ENCODE results near the gene KRTAP4-4. TPM values are rescaled to one million over a fixed set of nuclear protein-coding genes. Genes with fewer than 3 reads are reported as not detected.
"Not testable (repeated sequence)": the region's sequence is repeated elsewhere in the genome, so short reads cannot be mapped to it uniquely, and the experiment has no call there.

Gene KRTAP4-4
- total RNA-seq, 2 experiments from 2014 or later = not detected

- POLR2A ChIA-PET = no interaction called here
- no peak overlapping the region for H3K27ac Mint-ChIP-seq
- peaks cover 3% of the 10 kb centered on the region for H3K4me1 Mint-ChIP-seq
- CTCF ChIA-PET = interaction anchor here (0.7 to 1.0 kb wide), 2 partner anchors 8 to 22 kb away, joined by 3 read pairs; no protein-coding TSS in a partner anchor
- H3K36me3 Mint-ChIP-seq (ENCODE audit: low read depth) = no peaks in the 10 kb centered on the region
- H3K27me3 Mint-ChIP-seq = no peaks in the 10 kb centered on the region
- no peak for ATAC-seq
- no peaks in the 10 kb centered on the region for H3K9me3 Mint-ChIP-seq (ENCODE audit: low read depth)
- DNase-seq = no peak
- intact Hi-C loops (cut with DNase I, micrococcal nuclease) = no loop called here
- H3K4me3 Mint-ChIP-seq = no peak overlapping the region
These were observed 16.3 kb upstream of the KRTAP4-4 start for GRCh38 chr17:41176744-41177387.

DNA sequence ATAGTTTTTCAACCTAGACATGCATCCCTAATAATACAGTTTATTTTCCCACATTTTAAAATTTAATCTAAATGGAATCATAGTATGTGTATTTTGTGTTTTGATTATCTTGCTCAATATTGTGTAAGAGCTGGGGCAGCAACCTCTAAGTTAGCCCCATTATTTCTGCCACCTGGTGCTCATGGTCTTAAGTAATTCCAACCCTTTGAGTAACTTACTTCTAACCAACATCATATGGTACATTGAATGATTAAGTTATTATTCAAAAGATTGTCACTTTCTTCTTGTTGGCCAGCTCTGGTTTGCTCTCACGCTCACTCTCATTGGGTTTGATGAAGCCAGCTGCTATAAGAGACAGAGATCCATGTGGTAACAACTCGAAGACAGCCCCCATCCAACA is 11.3 kb upstream of the KRTAP4-4 start:
- H3K27me3 Mint-ChIP-seq = no peaks in the 10 kb centered on the region
- DNase-seq (no peak), ATAC-seq (no peak)
- H3K27ac Mint-ChIP-seq = no peak overlapping the region
- no peaks in the 10 kb centered on the region for H3K9me3 Mint-ChIP-seq (ENCODE audit: low read depth)
- H3K4me1 Mint-ChIP-seq = peaks cover 3% of the 10 kb centered on the region
- no peaks in the 10 kb centered on the region for H3K36me3 Mint-ChIP-seq (ENCODE audit: low read depth)
- POLR2A ChIA-PET = no interaction called here
- no peak overlapping the region for H3K4me3 Mint-ChIP-seq
- intact Hi-C loops (cut with DNase I, micrococcal nuclease) = no loop called here
- CTCF ChIA-PET = no interaction called here

DNA sequence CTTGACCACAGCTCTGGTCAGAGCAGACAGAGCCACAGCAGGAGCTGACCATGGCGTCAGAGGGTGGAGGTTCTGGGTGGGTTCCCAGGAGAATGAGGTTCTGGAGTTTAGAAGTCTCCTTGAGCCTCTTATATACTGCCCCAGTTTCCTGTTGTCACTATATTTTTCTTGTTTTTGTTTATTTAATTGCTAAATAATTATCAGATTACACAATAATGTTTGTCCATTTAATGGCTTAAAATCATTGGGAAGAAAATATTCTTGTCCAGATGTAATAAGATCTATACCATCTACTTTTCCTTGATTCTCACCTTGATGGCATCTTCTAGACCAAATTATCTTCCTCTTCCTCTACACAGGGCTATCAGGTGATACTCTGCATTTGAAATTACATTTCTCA is 7.6 kb upstream of the KRTAP4-4 start, which contains the start of gene KRTAP4-3:
Gene KRTAP4-3 (minus strand): TSS at position 101 of the 400 bp plus-strand sequence. CDS start 49 bp downstream, at position 52.
- Mint-ChIP-seq H3K4me1 (no peaks in the 10 kb centered on the region), H3K27me3 (peaks cover 2% of the 10 kb centered on the region), H3K27ac (no peak within 1 kb of the TSS), H3K4me3 (no peak within 1 kb of the TSS), H3K36me3 (ENCODE audit: low read depth) (no peaks in the 10 kb centered on the region), H3K9me3 (ENCODE audit: low read depth) (no peaks in the 10 kb centered on the region)
- ATAC-seq = no peak
- CTCF ChIA-PET = no interaction called here
- no peak for DNase-seq
- intact Hi-C loops (cut with DNase I, micrococcal nuclease) = no loop called here
- POLR2A ChIA-PET = no interaction called here

- no peak overlapping the region for H3K4me3 Mint-ChIP-seq
- peaks cover 2% of the 10 kb centered on the region for H3K27me3 Mint-ChIP-seq
- H3K9me3 Mint-ChIP-seq (ENCODE audit: low read depth) = no peaks in the 10 kb centered on the region
- ChIA-PET POLR2A (no interaction called here), CTCF (no interaction called here)
- DNase-seq (no peak), ATAC-seq (no peak)
- no peak overlapping the region for H3K27ac Mint-ChIP-seq
- no peaks in the 10 kb centered on the region for H3K4me1 Mint-ChIP-seq
- intact Hi-C loops (cut with DNase I, micrococcal nuclease) = no loop called here
- no peaks in the 10 kb centered on the region for H3K36me3 Mint-ChIP-seq (ENCODE audit: low read depth)
These were observed 7.0 kb upstream of the KRTAP4-4 start for GRCh38 chr17:41167561-41167960.

- H3K27me3 Mint-ChIP-seq = peaks cover 2% of the 10 kb centered on the region
- H3K27ac Mint-ChIP-seq = no peak overlapping the region
- DNase-seq (no peak), ATAC-seq (no peak)
- no peaks in the 10 kb centered on the region for H3K9me3 Mint-ChIP-seq (ENCODE audit: low read depth)
- no peaks in the 10 kb centered on the region for H3K4me1 Mint-ChIP-seq
- no peaks in the 10 kb centered on the region for H3K36me3 Mint-ChIP-seq (ENCODE audit: low read depth)
- intact Hi-C loops (cut with DNase I, micrococcal nuclease) = no loop called here
- ChIA-PET POLR2A (no interaction called here), CTCF (no interaction called here)
- H3K4me3 Mint-ChIP-seq = no peak overlapping the region
These were observed 3.3 kb upstream of the KRTAP4-4 start for GRCh38 chr17:41163828-41164227.

DNA sequence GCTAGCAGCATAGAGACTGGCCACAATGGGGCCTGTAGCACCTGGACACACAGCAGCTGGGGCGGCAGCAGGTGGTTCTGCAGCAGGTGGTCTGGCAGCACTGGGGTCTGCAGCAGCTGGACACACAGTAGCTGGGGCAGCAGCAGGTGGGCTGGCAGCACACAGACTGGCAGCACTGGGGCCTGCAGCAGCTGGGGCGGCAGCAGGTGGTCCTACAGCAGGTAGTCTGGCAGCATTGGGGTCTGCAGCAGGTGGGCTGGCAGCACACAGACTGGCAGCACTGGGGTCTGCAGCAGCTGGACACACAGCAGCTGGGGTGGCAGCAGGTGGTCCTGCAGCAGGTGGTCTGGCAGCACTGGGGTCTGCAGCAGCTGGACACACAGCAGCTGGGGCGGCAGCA is 358 bp downstream of the KRTAP4-4 start:
- H3K4me3 Mint-ChIP-seq; H3K27me3 Mint-ChIP-seq; H3K36me3 Mint-ChIP-seq (ENCODE audit: low read depth); H3K4me1 Mint-ChIP-seq; CTCF ChIA-PET; DNase-seq; H3K9me3 Mint-ChIP-seq (ENCODE audit: low read depth); ATAC-seq; intact Hi-C loops (cut with DNase I, micrococcal nuclease); H3K27ac Mint-ChIP-seq: not testable (repeated sequence)
- POLR2A ChIA-PET = interaction anchor here (0.5 kb wide), 1 partner anchor 1340 kb away, joined by 6 read pairs; no protein-coding TSS in a partner anchor

DNA sequence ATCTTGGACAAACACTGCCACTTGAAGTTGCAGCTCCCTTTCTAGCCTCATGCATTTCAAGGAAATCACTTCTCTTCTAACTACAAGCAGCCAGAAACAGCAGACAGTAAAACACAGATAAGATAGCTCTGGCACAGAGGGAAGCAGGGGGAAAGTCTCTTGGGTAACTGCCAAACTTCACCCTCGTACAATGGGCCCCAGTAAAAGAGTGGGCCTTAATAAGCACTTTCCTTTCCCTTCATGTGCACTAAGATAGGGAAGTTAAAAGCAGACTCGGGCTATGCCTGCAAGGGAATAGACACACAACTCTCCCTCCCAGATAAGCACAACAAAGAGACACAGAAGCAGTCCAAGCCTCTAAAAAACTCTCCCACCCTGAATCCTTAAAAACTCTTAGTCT is 6.7 kb downstream of the KRTAP4-4 start:
- no peak for ATAC-seq
- no peak for DNase-seq
- no peaks in the 10 kb centered on the region for H3K9me3 Mint-ChIP-seq (ENCODE audit: low read depth)
- intact Hi-C loops (cut with DNase I, micrococcal nuclease) = no loop called here
- no peak overlapping the region for H3K27ac Mint-ChIP-seq
- no peaks in the 10 kb centered on the region for H3K4me1 Mint-ChIP-seq
- H3K27me3 Mint-ChIP-seq = peaks cover 4% of the 10 kb centered on the region
- no peaks in the 10 kb centered on the region for H3K36me3 Mint-ChIP-seq (ENCODE audit: low read depth)
- H3K4me3 Mint-ChIP-seq = no peak overlapping the region
- ChIA-PET CTCF (no interaction called here), POLR2A (no interaction called here)

DNA sequence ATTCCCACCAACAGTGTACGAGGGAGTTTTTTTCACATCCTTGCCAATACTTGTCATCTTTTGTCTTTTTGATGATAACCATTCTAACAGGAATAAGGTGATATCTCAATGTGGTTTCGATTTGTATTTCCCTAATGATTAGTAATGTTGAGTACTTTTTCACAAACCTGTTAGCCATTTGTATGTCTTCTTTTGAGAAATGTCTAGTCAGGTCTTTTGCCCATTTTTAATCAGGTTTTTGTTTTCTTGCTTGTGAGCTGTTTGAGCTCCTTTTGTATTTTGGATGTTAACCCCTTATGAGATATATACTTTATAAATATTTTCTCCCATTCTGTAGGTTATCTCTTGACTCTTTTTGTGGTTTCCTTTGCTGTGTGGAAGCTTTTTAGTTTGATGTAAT is 9.0 kb downstream of the KRTAP4-4 start:
- ChIA-PET CTCF (interaction anchor here (1.7 kb wide), 1 partner anchor 18 kb away, joined by 8 read pairs; no protein-coding TSS in a partner anchor), POLR2A (no interaction called here)
- H3K27me3 Mint-ChIP-seq = peaks cover 3% of the 10 kb centered on the region
- DNase-seq (no peak), ATAC-seq (no peak)
- H3K36me3 Mint-ChIP-seq (ENCODE audit: low read depth) = no peaks in the 10 kb centered on the region
- H3K4me3 Mint-ChIP-seq = no peak overlapping the region
- no peak overlapping the region for H3K27ac Mint-ChIP-seq
- no peaks in the 10 kb centered on the region for H3K9me3 Mint-ChIP-seq (ENCODE audit: low read depth)
- no peaks in the 10 kb centered on the region for H3K4me1 Mint-ChIP-seq
- intact Hi-C loops (cut with DNase I, micrococcal nuclease) = no loop called here

DNA sequence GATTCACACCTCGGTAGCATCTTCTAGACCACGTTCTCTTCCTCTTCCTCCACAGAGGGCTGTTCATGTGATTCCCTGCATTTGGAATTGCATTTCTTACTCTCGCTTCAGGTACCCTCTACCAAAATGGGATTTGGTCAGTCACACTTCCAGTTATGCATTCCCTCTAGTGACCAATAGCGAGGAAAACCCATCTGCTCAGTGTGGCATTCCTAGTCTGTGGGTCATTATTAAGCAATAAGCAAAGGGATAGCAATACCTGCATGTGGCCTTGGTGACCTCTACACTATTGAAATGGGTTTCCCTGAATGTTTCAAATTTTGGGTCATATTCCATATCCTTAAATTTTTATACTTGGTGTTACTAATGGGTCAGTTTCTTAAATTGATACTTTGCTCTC is 10.5 kb downstream of the KRTAP4-4 start:
- no peak overlapping the region for H3K4me3 Mint-ChIP-seq
- no peak for ATAC-seq
- CTCF ChIA-PET = interaction anchor here (0.7 kb wide), 1 partner anchor 134 kb away, joined by 3 read pairs; no protein-coding TSS in a partner anchor
- no peak overlapping the region for H3K27ac Mint-ChIP-seq
- POLR2A ChIA-PET = no interaction called here
- intact Hi-C loops (cut with DNase I, micrococcal nuclease) = no loop called here
- peaks cover 3% of the 10 kb centered on the region for H3K27me3 Mint-ChIP-seq
- H3K9me3 Mint-ChIP-seq (ENCODE audit: low read depth) = no peaks in the 10 kb centered on the region
- H3K36me3 Mint-ChIP-seq (ENCODE audit: low read depth) = no peaks in the 10 kb centered on the region
- no peaks in the 10 kb centered on the region for H3K4me1 Mint-ChIP-seq
- no peak for DNase-seq

DNA sequence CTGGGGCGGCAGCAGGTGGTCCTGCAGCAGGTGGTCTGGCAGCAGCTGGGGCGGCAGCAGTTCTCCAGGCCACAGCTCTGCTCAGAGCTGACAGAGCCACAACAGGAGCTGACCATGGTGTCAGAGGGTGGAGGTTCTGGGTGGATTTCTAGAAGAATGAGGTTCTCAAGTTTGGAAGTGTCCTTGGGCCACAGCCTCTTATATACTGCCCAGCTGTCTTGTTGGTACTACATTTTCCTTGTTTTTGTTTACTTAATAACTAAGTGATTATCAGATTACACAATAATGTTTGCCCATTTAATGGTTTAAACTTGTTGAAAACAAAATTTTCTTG is 10.9 kb downstream of the KRTAP4-4 start, which contains the start of gene KRTAP4-5:
Gene KRTAP4-5 (minus strand): TSS at position 174 of the 334 bp plus-strand sequence. CDS start 58 bp downstream, at position 116.
- ChIA-PET CTCF (interaction anchor here (0.7 kb wide), 1 partner anchor 134 kb away, joined by 3 read pairs; no protein-coding TSS in a partner anchor), POLR2A (no interaction called here)
- intact Hi-C loops (cut with DNase I, micrococcal nuclease) = no loop called here
- DNase-seq = no peak
- Mint-ChIP-seq H3K9me3 (ENCODE audit: low read depth) (no peaks in the 10 kb centered on the region), H3K4me3 (no peak within 1 kb of the TSS), H3K36me3 (ENCODE audit: low read depth) (no peaks in the 10 kb centered on the region), H3K4me1 (no peaks in the 10 kb centered on the region), H3K27ac (no peak within 1 kb of the TSS), H3K27me3 (peaks cover 3% of the 10 kb centered on the region)
- no peak for ATAC-seq

DNA sequence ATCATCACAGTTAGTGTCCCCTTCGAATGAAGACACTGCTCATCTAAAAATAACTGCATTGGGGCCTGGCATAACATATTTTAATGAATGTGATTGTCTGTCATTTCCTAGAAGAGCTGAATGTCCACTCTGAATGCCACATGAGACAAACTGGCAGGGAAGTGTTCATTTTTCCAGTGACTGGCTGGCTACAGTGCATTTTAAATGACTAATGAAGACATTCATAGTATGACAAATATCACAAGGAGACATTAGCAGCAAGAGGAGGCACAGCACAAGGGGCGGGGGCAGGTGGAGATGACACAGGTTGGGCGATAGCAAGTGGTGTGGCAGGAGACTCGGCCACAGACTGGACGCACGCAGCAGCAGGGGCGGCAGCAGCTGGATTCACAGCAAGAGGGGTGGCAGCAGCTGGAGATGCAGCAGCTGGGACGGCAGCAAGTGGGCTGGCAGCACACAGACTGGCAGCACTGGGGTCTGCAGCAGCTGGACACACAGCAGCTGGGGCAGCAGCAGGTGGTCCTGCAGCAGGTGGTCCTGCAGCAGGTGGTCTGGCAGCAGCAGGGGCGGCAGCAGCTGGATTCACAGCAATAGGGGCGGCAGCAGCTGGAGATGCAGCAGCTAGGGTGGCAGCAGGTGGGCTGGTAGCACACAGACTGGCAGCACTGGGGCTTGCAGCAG is 11.4 kb downstream of the KRTAP4-4 start:
- ATAC-seq; DNase-seq; H3K27ac Mint-ChIP-seq; POLR2A ChIA-PET; H3K4me3 Mint-ChIP-seq; H3K4me1 Mint-ChIP-seq; H3K9me3 Mint-ChIP-seq (ENCODE audit: low read depth); H3K27me3 Mint-ChIP-seq; H3K36me3 Mint-ChIP-seq (ENCODE audit: low read depth); intact Hi-C loops (cut with DNase I, micrococcal nuclease): not testable (repeated sequence)
- CTCF ChIA-PET = interaction anchor here (0.7 kb wide), 1 partner anchor 133 kb away, joined by 3 read pairs; no protein-coding TSS in a partner anchor

- CTCF ChIA-PET = no interaction called here
- no peak for ATAC-seq
- Mint-ChIP-seq H3K4me1 (no peaks in the 10 kb centered on the region), H3K27me3 (peaks cover 3% of the 10 kb centered on the region), H3K27ac (no peak overlapping the region), H3K36me3 (ENCODE audit: low read depth) (peaks cover 2% of the 10 kb centered on the region), H3K4me3 (no peak overlapping the region), H3K9me3 (ENCODE audit: low read depth) (peaks cover 13% of the 10 kb centered on the region)
- intact Hi-C loops (cut with DNase I, micrococcal nuclease) = no loop called here
- no peak for DNase-seq
- POLR2A ChIA-PET = no interaction called here
These were observed 12.9 kb downstream of the KRTAP4-4 start for GRCh38 chr17:41147531-41148204.
